Esophagus mucosa (tissue), 1 donor: Measurements from ENCODE around the gene KRT7. TPM values are rescaled to one million over a fixed set of nuclear protein-coding genes. Genes with fewer than 3 reads are reported as not detected.

Source experiments
- ATAC-seq: fragments of 200-7000 bp; cut with Tn5 transposase; one replicate; pipeline ENCODE4 v1.9.1; 2020
- total RNA-seq: library from RNA; stranded (reverse); gene quantifications from one replicate; pipeline ENCODE4 v1.2.4, GENCODE V29; 2023
- donor health status: DM: yes; HTN: yes; CAD: no.

KRT7 gene
- total RNA-seq, 1 donor from 2014 or later = 113 TPM

- no peak for ATAC-seq
Measured at GRCh38 chr12:52212701-52213563, 20.1 kb upstream of the KRT7 start.

GRCh38 chr12:52213564-52214420 lies 19.3 kb upstream of the KRT7 start:
- peak; percentile 45 for ATAC-seq

- ATAC-seq = no peak
Measured at GRCh38 chr12:52214421-52214802, 18.6 kb upstream of the KRT7 start.

- peak; percentile 62 for ATAC-seq
Measured at GRCh38 chr12:52215587-52216031, 17.4 kb upstream of the KRT7 start.

DNA sequence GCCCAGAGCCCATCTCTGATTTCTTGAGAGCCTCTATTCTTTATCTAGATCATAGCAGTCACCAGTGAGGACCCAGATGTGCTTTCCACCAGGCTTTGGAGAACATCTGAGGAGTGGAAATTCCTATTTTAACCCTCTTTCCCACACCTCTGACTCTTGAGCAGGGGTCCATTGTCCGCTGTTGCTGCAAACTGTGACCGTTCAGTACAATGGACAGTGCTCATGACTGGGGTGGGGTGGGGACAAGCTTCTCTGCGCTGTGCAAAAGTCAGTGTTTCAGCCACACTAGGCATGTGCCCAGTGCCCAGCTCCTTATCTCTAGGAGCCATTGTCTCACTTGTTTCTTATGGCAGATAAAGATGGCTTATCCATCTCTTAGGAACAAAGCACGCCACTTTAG lies 16.9 kb upstream of the KRT7 start:
- ATAC-seq = no peak

- no peak for ATAC-seq
Measured at GRCh38 chr12:52216807-52217206, 16.2 kb upstream of the KRT7 start.

- peak; percentile 60 for ATAC-seq
Measured at GRCh38 chr12:52217223-52217622, 15.8 kb upstream of the KRT7 start.

- no peak for ATAC-seq
Measured at GRCh38 chr12:52218001-52218400, 15.0 kb upstream of the KRT7 start.

GRCh38 chr12:52220477-52220876 lies 12.6 kb upstream of the KRT7 start:
- ATAC-seq = no peak

- no peak for ATAC-seq
Measured at GRCh38 chr12:52221070-52221781, 11.8 kb upstream of the KRT7 start.

DNA sequence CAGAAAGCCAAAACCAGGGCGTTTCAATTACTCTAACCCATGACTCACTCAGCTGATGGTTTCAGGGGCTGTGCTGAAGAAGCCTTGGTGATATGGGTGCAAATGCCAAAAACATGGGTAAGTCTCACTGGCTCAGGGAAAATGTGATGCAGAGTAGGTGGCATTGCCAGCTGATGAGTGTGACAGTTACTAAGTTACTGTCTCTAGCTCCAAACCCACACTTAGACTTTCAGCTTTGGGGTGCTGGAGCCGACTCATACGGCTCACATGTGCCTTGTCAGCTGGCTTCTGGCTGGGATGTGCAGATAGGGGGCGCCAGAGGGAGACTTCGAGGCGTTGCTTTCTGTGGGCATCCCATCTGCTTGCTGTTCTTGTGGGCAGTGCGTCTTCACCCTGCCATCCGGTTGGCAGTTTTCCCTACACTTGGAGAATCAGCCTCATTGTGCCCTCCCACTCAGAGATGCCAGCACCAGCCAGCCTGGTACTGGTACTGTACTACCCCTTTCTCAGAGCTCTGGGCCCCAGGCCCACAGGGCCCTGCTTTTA lies 11.1 kb upstream of the KRT7 start:
- peak; percentile 72 for ATAC-seq

GRCh38 chr12:52222692-52223091 lies 10.4 kb upstream of the KRT7 start:
- no peak for ATAC-seq

DNA sequence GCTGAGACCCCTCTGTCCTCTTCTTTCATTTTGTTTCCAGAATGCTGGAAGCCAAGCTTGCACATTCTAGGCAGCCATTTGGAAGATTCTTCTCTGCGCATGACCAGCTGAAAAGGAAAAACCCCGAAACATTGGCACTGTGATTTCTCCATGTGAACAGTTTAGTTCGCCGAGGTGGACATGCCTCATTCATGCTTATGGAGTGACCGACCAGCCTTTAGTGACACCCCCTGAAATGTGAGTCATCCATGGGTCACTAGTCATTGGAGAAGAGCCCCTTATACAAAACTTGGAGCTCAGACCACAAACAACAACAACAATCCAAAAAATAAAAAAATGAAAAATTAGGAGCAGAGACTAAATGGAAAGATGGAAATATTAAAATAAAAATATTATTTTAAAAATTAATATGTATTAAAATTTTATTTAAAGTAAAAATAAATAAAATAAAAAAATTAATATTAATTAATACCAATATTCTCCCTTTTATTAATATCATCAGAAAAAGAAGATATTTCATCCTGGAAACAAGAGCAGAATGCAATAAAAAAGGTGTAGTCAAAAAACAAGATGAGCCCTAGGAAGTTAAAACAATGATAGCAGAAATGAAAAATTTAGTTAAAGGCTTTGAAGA lies 9.5 kb upstream of the KRT7 start:
- no peak for ATAC-seq

- ATAC-seq = no peak
Measured at GRCh38 chr12:52224151-52224550, 8.9 kb upstream of the KRT7 start.

DNA sequence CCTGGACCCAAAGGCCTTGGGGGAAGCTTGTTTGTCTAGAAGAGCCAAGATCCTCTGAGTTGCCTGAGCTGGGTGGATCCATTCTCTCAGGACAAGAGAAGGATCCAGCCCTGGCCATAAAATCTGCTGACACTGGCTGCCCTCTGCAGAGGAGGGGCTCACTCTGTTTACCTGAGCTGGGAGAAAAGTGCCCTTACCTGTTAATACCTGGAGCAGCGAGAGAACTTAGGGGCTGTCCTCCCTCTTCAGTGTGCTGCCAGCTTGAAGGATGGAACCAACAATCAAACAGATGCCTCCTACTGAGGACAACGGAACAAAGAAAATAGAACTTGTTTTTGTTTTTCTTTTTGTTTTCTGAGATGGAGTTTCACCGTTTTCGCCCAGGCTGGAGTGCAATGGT lies 7.3 kb upstream of the KRT7 start:
- no peak for ATAC-seq

- ATAC-seq = no peak
Measured at GRCh38 chr12:52226446-52226845, 6.6 kb upstream of the KRT7 start.

DNA sequence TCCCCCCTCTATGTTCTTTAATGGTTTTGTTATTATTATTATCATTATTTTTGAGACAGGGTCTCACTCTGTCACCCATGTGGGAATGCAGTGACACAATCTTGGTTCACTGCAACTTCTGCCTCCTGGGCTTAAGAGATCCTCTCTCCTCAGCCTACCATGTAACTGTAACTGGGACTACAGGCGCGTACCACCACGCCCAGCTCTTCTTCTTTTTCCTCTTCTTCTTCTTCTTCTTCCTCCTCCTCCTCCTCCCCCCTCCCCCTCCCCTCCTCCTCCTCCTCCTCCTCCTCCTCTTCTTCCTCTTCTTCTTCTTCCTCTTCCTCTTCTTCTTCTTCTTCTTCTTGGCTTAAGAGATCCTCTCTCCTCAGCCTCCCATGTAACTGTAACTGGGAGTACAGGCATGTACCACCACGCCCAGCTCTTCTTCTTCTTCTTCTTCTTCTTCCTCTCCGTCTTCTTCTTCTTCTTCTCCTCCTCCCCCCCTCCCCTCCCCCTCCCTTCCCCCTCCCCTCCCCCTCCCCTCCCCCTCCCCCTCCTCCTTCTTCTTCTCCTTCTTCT lies 5.4 kb upstream of the KRT7 start:
- no peak for ATAC-seq

DNA sequence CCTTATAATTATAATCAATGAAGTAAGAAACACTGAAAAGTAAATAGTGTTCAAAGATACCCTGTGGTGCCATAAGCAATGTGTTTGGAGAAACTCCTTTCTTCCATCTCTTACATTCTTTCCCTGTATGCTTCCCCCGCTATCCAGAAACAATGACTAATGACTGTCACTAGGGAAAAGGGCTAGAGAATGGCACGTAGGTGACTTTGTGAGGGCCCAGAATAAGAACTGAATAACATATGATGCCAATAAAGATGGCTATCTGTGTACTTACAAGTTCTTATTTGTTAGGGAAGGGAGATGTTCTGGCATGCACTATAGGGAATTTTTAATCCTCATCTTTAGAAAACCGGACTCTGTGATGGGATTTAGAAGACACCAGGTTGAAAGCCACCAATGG lies 4.7 kb upstream of the KRT7 start:
- ATAC-seq = no peak

DNA sequence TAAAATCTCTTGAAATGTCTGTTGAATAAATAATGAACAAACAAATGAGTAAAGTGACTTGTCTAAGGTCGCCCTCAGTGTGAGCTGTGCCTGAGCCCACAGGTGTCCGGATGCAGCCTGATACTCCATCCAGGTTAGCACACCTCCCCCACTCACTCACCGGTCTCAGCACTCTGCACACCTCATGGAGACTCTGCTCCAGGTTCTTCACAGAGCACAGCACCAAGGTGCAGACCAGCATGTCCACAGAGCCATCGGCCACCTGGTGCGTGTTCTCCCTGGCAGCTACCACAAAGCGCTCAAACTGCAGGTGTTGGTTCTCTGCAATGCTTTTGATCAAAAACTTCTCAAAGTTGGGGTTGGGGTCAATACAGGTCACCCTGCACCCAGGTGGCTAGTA lies 4.1 kb upstream of the KRT7 start:
- ATAC-seq = no peak

GRCh38 chr12:52229836-52230343 lies 3.2 kb upstream of the KRT7 start:
- ATAC-seq = no peak
